K562 (cell line): ENCODE data around the gene IKZF3. TPM values are rescaled to one million over a fixed set of nuclear protein-coding genes. Genes with fewer than 3 reads are reported as not detected.
A peak's percentile ranks its signal among the peaks of the same experiment; 100 is the strongest.

Source experiments
- ATAC-seq: fragments of 200-7000 bp; cut with Tn5 transposase; 3 replicates; pipeline ENCODE4 v1.9.1; 2020; ENCODE audit warnings: moderate library complexity
- BruUV-seq: library from RNA; stranded (reverse); fragments of 400-500 nt; replicated peaks from 2 replicates; lab custom pipeline; 2021; lab: Mats Ljungman, UMichigan
- CTCF ChIA-PET: fragments of 300-600 bp; formaldehyde crosslinking; extraction: SDS; loops from one replicate; lab custom pipeline; 2021; ENCODE audit warnings: low intra/inter-chr PET ratio; lab: Yijun Ruan, JAX
- POLR2A ChIA-PET: fragments of 300-600, 350-650 bp; sonication (Branson Sonifier 250); formaldehyde crosslinking; extraction: SDS; loops from one replicate; lab custom pipeline; 2021; ENCODE audit warnings: antibody characterized with exemption, inconsistent platforms; lab: Yijun Ruan, JAX
- DNase-seq, 4 experiments: peaks; one replicate each; pipeline versions ENCODE4 v3.0.0 to v3.0.0-alpha.2; 2011 to 2018; ENCODE audit warnings: low spot score in 3 of 4, mixed read lengths in 3 of 4; ENCODE audit errors: extremely low read depth in 1 of 4
- FAIRE-seq: peaks from 2 replicates; lab custom pipeline; 2011; peaks lifted over from hg19 to GRCh38; lab: Jason Lieb, UNC
- H2AFZ ChIP-seq: 2 replicates; pipeline ENCODE4 v1.6.0; 2011; ENCODE audit warnings: low read depth, low read length, control low read depth, inconsistent platforms
- H3K27ac ChIP-seq: fragments of 200-600 bp; 3 replicates; pipeline ENCODE4 v1.8.0; 2011; ENCODE audit warnings: low read depth, mild to moderate bottlenecking, control low read depth, inconsistent platforms, low read length, moderate library complexity, mixed read lengths; ENCODE audit errors: extremely low read depth
- H3K27me3 ChIP-seq, 2 experiments: fragments of 300-600 bp in 1 of 2; 2 replicates in 1 of 2; 3 replicates in 1 of 2; pipeline versions ENCODE4 v1.6.0 to v1.8.0; 2011; ENCODE audit warnings: inconsistent platforms in 2 of 2, low read length in 2 of 2, mild to moderate bottlenecking in 1 of 2, mixed read lengths in 1 of 2, moderate library complexity in 1 of 2; ENCODE audit not compliant: control insufficient read depth in 2 of 2, insufficient read depth in 2 of 2
- H3K36me3 ChIP-seq: fragments of 300-600 bp; 3 replicates; pipeline ENCODE4 v1.8.0; 2011; ENCODE audit warnings: mild to moderate bottlenecking, low read length, inconsistent platforms; ENCODE audit not compliant: control insufficient read depth, insufficient read depth
- H3K4me1 ChIP-seq, 2 experiments: fragments of 200-600 bp in 1 of 2; replicated peaks in 1 of 2; 2 replicates in 1 of 2; 3 replicates in 1 of 2; pipeline versions ENCODE4 v1.5.1 to v1.8.0; 2011; ENCODE audit warnings: inconsistent platforms in 2 of 2, low read length in 2 of 2, mild to moderate bottlenecking in 1 of 2, mixed read lengths in 1 of 2, moderate library complexity in 1 of 2; ENCODE audit not compliant: control insufficient read depth in 2 of 2, insufficient read depth in 2 of 2
- H3K4me2 ChIP-seq: 2 replicates; pipeline ENCODE4 v1.6.1; 2011; ENCODE audit warnings: low read length, control low read depth, inconsistent platforms, mixed read lengths; ENCODE audit not compliant: insufficient read depth
- H3K4me3 ChIP-seq: fragments of 200-600 bp; sonication (generic), shearing (Covaris generic); 2 replicates; pipeline ENCODE4 v1.5.1; 2016; ENCODE audit warnings: control low read depth, inconsistent platforms
- H3K79me2 ChIP-seq: fragments of 200-600 bp; 3 replicates; pipeline ENCODE4 v1.8.0; 2011; ENCODE audit warnings: low read length, inconsistent platforms; ENCODE audit not compliant: control insufficient read depth, insufficient read depth
- H3K9ac ChIP-seq, 2 experiments: 2 replicates each; pipeline versions ENCODE4 v1.6.0 to v1.6.1; 2011; ENCODE audit warnings: low read depth in 2 of 2, low read length in 2 of 2, control low read depth in 1 of 2, inconsistent platforms in 1 of 2, mild to moderate bottlenecking in 1 of 2, mixed read lengths in 1 of 2; ENCODE audit not compliant: insufficient read depth in 1 of 2
- H3K9me1 ChIP-seq: one replicate; pipeline ENCODE4 v1.6.0; 2011; ENCODE audit warnings: inconsistent platforms, mild to moderate bottlenecking, low read length, moderate library complexity; ENCODE audit not compliant: control insufficient read depth, insufficient read depth
- H3K9me3 ChIP-seq: replicated peaks from 2 replicates; pipeline ENCODE4 v1.5.1; 2011; ENCODE audit warnings: low read depth, low read length, inconsistent platforms; ENCODE audit not compliant: control insufficient read depth, insufficient read depth
- H4K20me1 ChIP-seq: replicated peaks from 2 replicates; pipeline ENCODE4 v1.6.1; 2011; ENCODE audit warnings: low read length, inconsistent platforms, mixed read lengths; ENCODE audit not compliant: control insufficient read depth, insufficient read depth
- ETS2 ChIP-seq: IDR thresholded peaks from 2 replicates; pipeline ENCODE4 v1.6.1; 2016; ENCODE audit warnings: borderline replicate concordance, missing genetic modification characterization, mild to moderate bottlenecking, moderate library complexity, missing compliant biosample characterization; ENCODE audit not compliant: poor library complexity, severe bottlenecking
- HMGN3 ChIP-seq: IDR thresholded peaks from 2 replicates; pipeline ENCODE4 v1.6.1; 2011; ENCODE audit warnings: borderline replicate concordance, low read depth, mild to moderate bottlenecking, mixed read lengths, low read length; ENCODE audit not compliant: insufficient read length; ENCODE audit errors: extremely low read depth
- ZNF316 ChIP-seq: fragments of 450-650 bp; IDR thresholded peaks from 2 replicates; pipeline ENCODE4 v1.6.1; 2016
- WGBS: fragments of 100-300 bp; shearing (Covaris generic); methylation state at CpG from one replicate; pipeline ENCODE4 v1.1.6; 2016; ENCODE audit warnings: low coverage, mixed read lengths; ENCODE audit not compliant: insufficient coverage; ENCODE audit errors: missing lambda C conversion rate; 5-methylcytosine and 5-hydroxymethylcytosine counted together
- in situ Hi-C: fragments of 300-500 bp; cut with MboI; formaldehyde crosslinking; loops from 4 replicates; pipeline ENCODE4 v1.15.0; 2018; ENCODE audit warnings: inconsistent platforms, mixed read lengths
- intact Hi-C: fragments of 100-400 bp; cut with micrococcal nuclease; formaldehyde crosslinking; loops from 2 replicates; pipeline ENCODE4 v1.14.2; 2022
- polyA plus RNA-seq, 8 experiments: library from polyadenylated mRNA; depleted of rRNA in 4 of 8; stranded (reverse) in 5 of 8; unstranded in 3 of 8; fragments of >200 nt; fragmentation: Nextera tagmentation in 2 of 8; fragmentation: Illumina TruSeq in 1 of 8; extraction: Ambion mirVana in 2 of 8; extraction: Trizol in 1 of 8; gene quantifications; 2 replicates each; pipeline versions ENCODE4 v1.2.1 to v1.2.3, GENCODE V29; 2011 to 2014; ENCODE audit warnings: inconsistent platforms in 1 of 8, missing spikeins in 1 of 8
- total RNA-seq, 7 experiments: library from RNA; depleted of rRNA in 6 of 7; stranded (reverse); fragments of >200 nt in 6 of 7; fragmentation: Illumina TruSeq in 2 of 7; extraction: Trizol in 2 of 7; gene quantifications; 2 replicates each; pipeline versions ENCODE4 v1.2.1 to v1.2.3, GENCODE V29; 2011 to 2021; ENCODE audit warnings: low replicate concordance in 1 of 7
- TF ChIP-seq, protein P1 (sequence below): fragments of 450-650 bp; IDR thresholded peaks from 2 replicates; pipeline ENCODE4 v1.7.0; 2016; ENCODE audit warnings: borderline replicate concordance

The IKZF3 gene
- total and polyA plus RNA-seq, 9 of the 15 experiments (the other 6 are each of a cell fraction or from before 2014, with no cell fraction given), result 0.06 to 1.6 (median 0.62) TPM

DNA sequence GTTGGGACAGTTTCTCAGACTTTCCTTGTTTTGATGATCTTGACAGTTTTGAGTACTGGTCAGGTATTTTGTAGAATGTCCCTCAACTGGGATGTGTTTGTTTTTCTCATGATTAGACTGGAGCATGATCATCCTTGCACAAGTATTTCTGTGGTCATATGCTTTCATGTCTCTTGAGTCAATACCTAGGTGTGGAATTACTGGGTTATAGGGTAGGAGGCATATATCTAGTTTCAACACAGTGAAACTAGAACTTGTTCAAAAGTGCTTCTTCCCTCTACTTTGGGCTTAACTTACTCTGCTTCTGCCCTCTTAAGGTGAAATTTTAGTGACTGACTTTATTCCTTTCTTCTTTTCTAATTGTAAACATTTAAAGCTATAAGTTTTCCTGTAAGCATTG is 30.1 kb downstream of the IKZF3 start:
- Histone ChIP-seq H3K27ac (no peak overlapping the region), H2AFZ (no peak overlapping the region), H4K20me1 (no peaks in the 10 kb centered on the region), H3K4me3 (no peak overlapping the region)
- DNase-seq, result no peak
- TF ChIP-seq, protein P1, sequence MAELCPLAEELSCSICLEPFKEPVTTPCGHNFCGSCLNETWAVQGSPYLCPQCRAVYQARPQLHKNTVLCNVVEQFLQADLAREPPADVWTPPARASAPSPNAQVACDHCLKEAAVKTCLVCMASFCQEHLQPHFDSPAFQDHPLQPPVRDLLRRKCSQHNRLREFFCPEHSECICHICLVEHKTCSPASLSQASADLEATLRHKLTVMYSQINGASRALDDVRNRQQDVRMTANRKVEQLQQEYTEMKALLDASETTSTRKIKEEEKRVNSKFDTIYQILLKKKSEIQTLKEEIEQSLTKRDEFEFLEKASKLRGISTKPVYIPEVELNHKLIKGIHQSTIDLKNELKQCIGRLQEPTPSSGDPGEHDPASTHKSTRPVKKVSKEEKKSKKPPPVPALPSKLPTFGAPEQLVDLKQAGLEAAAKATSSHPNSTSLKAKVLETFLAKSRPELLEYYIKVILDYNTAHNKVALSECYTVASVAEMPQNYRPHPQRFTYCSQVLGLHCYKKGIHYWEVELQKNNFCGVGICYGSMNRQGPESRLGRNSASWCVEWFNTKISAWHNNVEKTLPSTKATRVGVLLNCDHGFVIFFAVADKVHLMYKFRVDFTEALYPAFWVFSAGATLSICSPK, result no peak
- no peak for TF ChIP-seq ETS2
- TF ChIP-seq, all 486 proteins: peak for 0
- Histone ChIP-seq H3K4me2 (no peak overlapping the region), H3K9ac (no peak overlapping the region), H3K9me1 (no peaks in the 10 kb centered on the region), H3K4me1 (no peaks in the 10 kb centered on the region), H3K36me3 (no peaks in the 10 kb centered on the region), H3K79me2 (no peaks in the 10 kb centered on the region), H3K9me3 (no peaks in the 10 kb centered on the region), H3K27me3 (peaks cover 0 to 23% of the 10 kb centered on the region in 2 experiments; a peak in 4 of 5 replicates)
- no TSS peak for BruUV-seq
- FAIRE-seq (no peak), ATAC-seq (no peak)
- in situ Hi-C loops (no loop called here), intact Hi-C loops (no loop called here)
- POLR2A ChIA-PET, result no interaction called here
- CTCF ChIA-PET, result no interaction called here

GRCh38 chr17:39831588-39831987 is 32.5 kb downstream of the IKZF3 start:
- H3K9ac ChIP-seq, result no peak overlapping the region
- H3K4me1 ChIP-seq, result no peaks in the 10 kb centered on the region
- DNase-seq, result no peak
- H3K27ac ChIP-seq, result no peak overlapping the region
- no peak for ATAC-seq
- no peak overlapping the region for H3K4me3 ChIP-seq
- in situ Hi-C loops, result no loop called here
- BruUV-seq, result no TSS peak
- H2AFZ ChIP-seq, result no peak overlapping the region
- no peaks in the 10 kb centered on the region for H3K36me3 ChIP-seq
- TF ChIP-seq HMGN3 (no peak), ZNF316 (peak; percentile 20; the same call in 1 of the 2 replicates)
- H4K20me1 ChIP-seq, result no peaks in the 10 kb centered on the region
- H3K4me2 ChIP-seq, result no peak overlapping the region
- no peak for FAIRE-seq
- ChIA-PET CTCF (no interaction called here), POLR2A (interaction anchor here (0.6 kb wide), 1 partner anchor 11 kb away, joined by 3 read pairs; no protein-coding TSS in a partner anchor)
- H3K27me3 ChIP-seq, result peaks cover 7 to 23% of the 10 kb centered on the region in 2 experiments
- H3K9me1 ChIP-seq, result no peaks in the 10 kb centered on the region
- intact Hi-C loops, result no loop called here
- WGBS, result 7% methylated on average over 2 of the region's 2 CpGs
- H3K79me2 ChIP-seq, result no peaks in the 10 kb centered on the region
- no peaks in the 10 kb centered on the region for H3K9me3 ChIP-seq
